HepG2 (cell line): Measurements from ENCODE around the gene SMARCAD1. TPM values are rescaled to one million over a fixed set of nuclear protein-coding genes. Genes with fewer than 3 reads are reported as not detected.

Experiments used
- ADNP ChIP-seq: sonication (generic); formaldehyde crosslinking; IDR thresholded peaks from 2 replicates; pipeline ENCODE4 v1.4.0; 2020; ENCODE audit warnings: missing genetic modification reagents
- FOXA3 ChIP-seq: IDR thresholded peaks from 2 replicates; pipeline ENCODE4 v1.6.1; 2016; ENCODE audit warnings: missing genetic modification reagents, missing compliant biosample characterization
- KDM5A ChIP-seq: fragments of 200-600 bp; sonication (generic); IDR thresholded peaks from 2 replicates; pipeline ENCODE4 v1.7.0; 2018; ENCODE audit warnings: antibody characterized with exemption, mild to moderate bottlenecking, low read length, borderline replicate concordance
- KLF13 ChIP-seq: sonication (generic); formaldehyde crosslinking; IDR thresholded peaks from 2 replicates; pipeline ENCODE4 v1.4.0; 2020; ENCODE audit warnings: mild to moderate bottlenecking, missing genetic modification reagents
- NR2F1 ChIP-seq, 2 experiments: fragments of 450-650 bp in 1 of 2; formaldehyde crosslinking in 1 of 2; IDR thresholded peaks; 2 replicates each; pipeline versions ENCODE4 v1.5.0 to v1.6.1; 2016 to 2020; ENCODE audit warnings: mild to moderate bottlenecking in 1 of 2, missing compliant biosample characterization in 1 of 2, missing genetic modification reagents in 1 of 2, moderate library complexity in 1 of 2
- PHF5A ChIP-seq: IDR thresholded peaks from one replicate; pipeline ENCODE4 v1.6.1; 2018; ENCODE audit warnings: low read depth, missing genetic modification reagents; ENCODE audit not compliant: unreplicated experiment
- SIN3A ChIP-seq: IDR thresholded peaks from 2 replicates; pipeline ENCODE4 v1.6.1; 2011; ENCODE audit warnings: low read depth, mild to moderate bottlenecking, control low read depth, low read length, borderline replicate concordance
- SNRNP70 ChIP-seq: fragments of 200-400 bp; formaldehyde crosslinking; IDR thresholded peaks from 2 replicates; pipeline ENCODE4 v1.6.1; 2017; ENCODE audit warnings: mild to moderate bottlenecking, low read depth, low read length, moderate library complexity
- YY1 ChIP-seq: IDR thresholded peaks from 2 replicates; pipeline ENCODE4 v1.6.1; 2011; ENCODE audit warnings: low read length, low read depth, moderate library complexity, mild to moderate bottlenecking; ENCODE audit not compliant: insufficient read depth, insufficient replicate concordance
- ZNF383 ChIP-seq: sonication (generic); formaldehyde crosslinking; IDR thresholded peaks from 2 replicates; pipeline ENCODE4 v1.4.0; 2020; ENCODE audit warnings: missing genetic modification reagents, mild to moderate bottlenecking, borderline replicate concordance
- ZNF530 ChIP-seq: sonication (generic); formaldehyde crosslinking; IDR thresholded peaks from 2 replicates; pipeline ENCODE4 v1.5.0; 2020; ENCODE audit warnings: low read depth, mild to moderate bottlenecking, missing genetic modification reagents
- ZNF589 ChIP-seq: sonication (generic); formaldehyde crosslinking; conservative IDR thresholded peaks from 2 replicates; pipeline ENCODE4 v1.8.0; 2022; ENCODE audit warnings: mild to moderate bottlenecking, moderate library complexity, missing genetic modification reagents
- ZNF598 ChIP-seq: sonication (generic); formaldehyde crosslinking; IDR thresholded peaks from 2 replicates; pipeline ENCODE4 v1.5.1; 2020; ENCODE audit warnings: mild to moderate bottlenecking, missing genetic modification reagents, borderline replicate concordance
- ZNF772 ChIP-seq: sonication (generic); formaldehyde crosslinking; IDR thresholded peaks from 2 replicates; pipeline ENCODE4 v1.5.0; 2020; ENCODE audit warnings: mild to moderate bottlenecking, missing genetic modification reagents
- ZNF780A ChIP-seq: sonication (generic); formaldehyde crosslinking; IDR thresholded peaks from 2 replicates; pipeline ENCODE4 v1.8.0; 2022; ENCODE audit warnings: mild to moderate bottlenecking, missing genetic modification reagents, moderate library complexity
- ZNF83 ChIP-seq: sonication (generic); formaldehyde crosslinking; IDR thresholded peaks from 2 replicates; pipeline ENCODE4 v1.4.0; 2020; ENCODE audit warnings: missing genetic modification reagents, mild to moderate bottlenecking, borderline replicate concordance
- ZSCAN9 ChIP-seq: IDR thresholded peaks from 2 replicates; pipeline ENCODE4 v1.6.1; 2016; ENCODE audit warnings: borderline replicate concordance
- polyA plus RNA-seq, 8 experiments: library from polyadenylated mRNA; depleted of rRNA in 3 of 8; stranded (reverse) in 7 of 8; unstranded in 1 of 8; fragments of >200 nt; fragmentation: Illumina TruSeq in 4 of 8; extraction: Trizol in 4 of 8; gene quantifications; 2 replicates each; pipeline versions ENCODE4 v1.2.1 to v1.2.3, GENCODE V29; 2011 to 2016; ENCODE audit warnings: low read depth in 4 of 8, missing spikeins in 1 of 8, mixed read lengths in 1 of 8; ENCODE audit not compliant: insufficient read depth in 1 of 8
- total RNA-seq, 5 experiments: library from RNA; depleted of rRNA; stranded (reverse); fragments of >200 nt; fragmentation: Illumina TruSeq; extraction: Trizol; gene quantifications; 2 replicates each; pipeline ENCODE4 v1.2.3, GENCODE V29; 2016; ENCODE audit warnings: low read depth in 1 of 5
- TF ChIP-seq, protein P1 (sequence below): sonication (generic); formaldehyde crosslinking; IDR thresholded peaks from 2 replicates; pipeline ENCODE4 v1.4.0; 2020; ENCODE audit warnings: missing genetic modification reagents; ENCODE audit errors: not compliant biosample characterization
- TF ChIP-seq, protein P2 (sequence below): sonication (generic); formaldehyde crosslinking; IDR thresholded peaks from 2 replicates; pipeline ENCODE4 v1.4.0; 2020; ENCODE audit warnings: mild to moderate bottlenecking, missing genetic modification reagents
- TF ChIP-seq, protein P3 (sequence below): sonication (generic); formaldehyde crosslinking; IDR thresholded peaks from 2 replicates; pipeline ENCODE4 v1.4.0; 2020; ENCODE audit warnings: missing genetic modification reagents
- TF ChIP-seq, protein P4 (sequence below): sonication (generic); formaldehyde crosslinking; IDR thresholded peaks from 2 replicates; pipeline ENCODE4 v1.4.0; 2020; ENCODE audit warnings: missing genetic modification reagents, borderline replicate concordance
- TF ChIP-seq, protein P5 (sequence below): IDR thresholded peaks from 2 replicates; pipeline ENCODE4 v1.6.1; 2016

The SMARCAD1 gene
- total and polyA plus RNA-seq, 2 of the 13 experiments (the other 11 are each of a cell fraction or from before 2014, with no cell fraction given), result 18.2 to 35.9 TPM

DNA sequence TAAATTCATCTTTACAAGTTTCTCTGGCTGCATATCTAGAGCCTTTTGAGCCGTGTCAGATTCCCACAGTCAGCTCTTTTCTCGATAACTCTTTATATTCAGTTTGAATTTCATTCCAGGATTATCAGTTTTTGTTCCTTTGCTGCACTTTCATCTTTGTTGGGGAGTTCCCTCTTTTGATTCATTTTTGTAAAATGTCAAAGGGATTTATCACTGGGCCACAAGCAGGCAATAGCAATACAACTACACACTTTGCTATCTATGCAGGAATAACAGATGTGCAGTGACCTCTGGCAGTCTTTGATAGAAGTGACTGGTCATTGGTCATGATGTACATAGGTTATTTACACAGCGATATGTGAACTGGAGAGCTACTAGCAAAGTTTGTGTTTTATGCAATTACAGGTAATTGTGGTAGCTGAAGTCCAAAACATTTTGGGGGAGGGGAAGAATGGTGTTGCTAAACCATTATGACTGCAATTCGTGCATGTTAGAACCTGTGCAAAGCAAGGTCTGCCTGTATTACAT is 91.1 kb downstream of the SMARCAD1 start (continued):
- peak; percentile 20 to 64; a peak in 2 of 4 replicates for TF ChIP-seq NR2F1 (CRISPR knock-in tag; IDR thresholded peaks at IDR 0.05)
- TF ChIP-seq YY1, result no peak
- TF ChIP-seq KDM5A, result no peak
- no peak for TF ChIP-seq ZNF383 (CRISPR knock-in tag)
- TF ChIP-seq ZSCAN9 (CRISPR knock-in tag), result no peak
- no peak for TF ChIP-seq ADNP (CRISPR knock-in tag)
- no peak for TF ChIP-seq ZNF780A
- no peak for TF ChIP-seq PHF5A (CRISPR knock-in tag)
- peak; percentile 95 for TF ChIP-seq FOXA3 (CRISPR knock-in tag)
- TF ChIP-seq, protein P1, sequence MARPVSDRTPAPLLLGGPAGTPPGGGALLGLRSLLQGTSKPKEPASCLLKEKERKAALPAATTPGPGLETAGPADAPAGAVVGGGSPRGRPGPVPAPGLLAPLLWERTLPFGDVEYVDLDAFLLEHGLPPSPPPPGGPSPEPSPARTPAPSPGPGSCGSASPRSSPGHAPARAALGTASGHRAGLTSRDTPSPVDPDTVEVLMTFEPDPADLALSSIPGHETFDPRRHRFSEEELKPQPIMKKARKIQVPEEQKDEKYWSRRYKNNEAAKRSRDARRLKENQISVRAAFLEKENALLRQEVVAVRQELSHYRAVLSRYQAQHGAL (CRISPR knock-in tag), result no peak
- TF ChIP-seq, protein P2, sequence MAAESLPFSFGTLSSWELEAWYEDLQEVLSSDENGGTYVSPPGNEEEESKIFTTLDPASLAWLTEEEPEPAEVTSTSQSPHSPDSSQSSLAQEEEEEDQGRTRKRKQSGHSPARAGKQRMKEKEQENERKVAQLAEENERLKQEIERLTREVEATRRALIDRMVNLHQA (CRISPR knock-in tag), result no peak
- TF ChIP-seq, protein P3, sequence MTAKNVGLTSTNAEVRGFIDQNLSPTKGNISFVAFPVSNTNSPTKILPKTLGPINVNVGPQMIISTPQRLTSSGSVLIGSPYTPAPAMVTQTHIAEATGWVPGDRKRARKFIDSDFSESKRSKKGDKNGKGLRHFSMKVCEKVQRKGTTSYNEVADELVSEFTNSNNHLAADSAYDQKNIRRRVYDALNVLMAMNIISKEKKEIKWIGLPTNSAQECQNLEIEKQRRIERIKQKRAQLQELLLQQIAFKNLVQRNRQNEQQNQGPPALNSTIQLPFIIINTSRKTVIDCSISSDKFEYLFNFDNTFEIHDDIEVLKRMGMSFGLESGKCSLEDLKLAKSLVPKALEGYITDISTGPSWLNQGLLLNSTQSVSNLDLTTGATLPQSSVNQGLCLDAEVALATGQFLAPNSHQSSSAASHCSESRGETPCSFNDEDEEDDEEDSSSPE, result 0 out of 2 replicates have a peak, but pooled peaks have one; percentile 25
- TF ChIP-seq, protein P4, sequence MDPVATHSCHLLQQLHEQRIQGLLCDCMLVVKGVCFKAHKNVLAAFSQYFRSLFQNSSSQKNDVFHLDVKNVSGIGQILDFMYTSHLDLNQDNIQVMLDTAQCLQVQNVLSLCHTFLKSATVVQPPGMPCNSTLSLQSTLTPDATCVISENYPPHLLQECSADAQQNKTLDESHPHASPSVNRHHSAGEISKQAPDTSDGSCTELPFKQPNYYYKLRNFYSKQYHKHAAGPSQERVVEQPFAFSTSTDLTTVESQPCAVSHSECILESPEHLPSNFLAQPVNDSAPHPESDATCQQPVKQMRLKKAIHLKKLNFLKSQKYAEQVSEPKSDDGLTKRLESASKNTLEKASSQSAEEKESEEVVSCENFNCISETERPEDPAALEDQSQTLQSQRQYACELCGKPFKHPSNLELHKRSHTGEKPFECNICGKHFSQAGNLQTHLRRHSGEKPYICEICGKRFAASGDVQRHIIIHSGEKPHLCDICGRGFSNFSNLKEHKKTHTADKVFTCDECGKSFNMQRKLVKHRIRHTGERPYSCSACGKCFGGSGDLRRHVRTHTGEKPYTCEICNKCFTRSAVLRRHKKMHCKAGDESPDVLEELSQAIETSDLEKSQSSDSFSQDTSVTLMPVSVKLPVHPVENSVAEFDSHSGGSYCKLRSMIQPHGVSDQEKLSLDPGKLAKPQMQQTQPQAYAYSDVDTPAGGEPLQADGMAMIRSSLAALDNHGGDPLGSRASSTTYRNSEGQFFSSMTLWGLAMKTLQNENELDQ (CRISPR knock-in tag), result no peak
- TF ChIP-seq SIN3A, result no peak
- no peak for TF ChIP-seq SNRNP70
- TF ChIP-seq, protein P5, sequence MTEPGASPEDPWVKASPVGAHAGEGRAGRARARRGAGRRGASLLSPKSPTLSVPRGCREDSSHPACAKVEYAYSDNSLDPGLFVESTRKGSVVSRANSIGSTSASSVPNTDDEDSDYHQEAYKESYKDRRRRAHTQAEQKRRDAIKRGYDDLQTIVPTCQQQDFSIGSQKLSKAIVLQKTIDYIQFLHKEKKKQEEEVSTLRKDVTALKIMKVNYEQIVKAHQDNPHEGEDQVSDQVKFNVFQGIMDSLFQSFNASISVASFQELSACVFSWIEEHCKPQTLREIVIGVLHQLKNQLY (CRISPR knock-in tag), result 0 out of 2 replicates have a peak, but pooled peaks have one; percentile 29
- TF ChIP-seq ZNF589 (CRISPR knock-in tag), result no peak
- no peak for TF ChIP-seq KLF13 (CRISPR knock-in tag)
- TF ChIP-seq ZNF772 (CRISPR knock-in tag), result no peak
- TF ChIP-seq ZNF530, result no peak
- no peak for TF ChIP-seq ZNF598 (CRISPR knock-in tag)
- TF ChIP-seq ZNF83, result no peak
